Right ventricle myocardium inferior (tissue), 1 donor: ENCODE data around the gene VPS54. TPM values are rescaled to one million over a fixed set of nuclear protein-coding genes. Genes with fewer than 3 reads are reported as not detected.

Source experiments
- ATAC-seq: fragments of 200-7000 bp; cut with Tn5 transposase; one replicate; pipeline ENCODE4 v1.9.1; 2020; ENCODE audit warnings: mild to moderate bottlenecking, moderate library complexity
- DNase-seq: peaks from one replicate; pipeline ENCODE4 v3.0.0; 2021; ENCODE audit errors: missing footprints
- intact Hi-C: fragments of 100-400 bp; cut with DNase I; formaldehyde crosslinking; loops from one replicate; pipeline ENCODE4 v1.11.0; 2022
- long read RNA-seq: library from polyadenylated mRNA; unstranded; transcript quantifications from one replicate; pipeline ENCODE4 v2.0.0, GENCODE V29; 2021
- total RNA-seq: library from RNA; stranded (reverse); fragmentation: NEBNext Ultra II Directional; extraction: Animal tissue kit (Norgen Biotek cat#: 25700); gene quantifications from one replicate; pipeline ENCODE4 v1.2.1, GENCODE V29; 2021
- donor health status: DM: no; HTN: yes; CAD: no; lungs with severe emphysema.

The VPS54 gene
- total RNA-seq, result 10.0 TPM
- long read RNA-seq, full-length matches to known transcripts, result 2 of 5 reads
- long read RNA-seq, partial matches to known transcripts, result 1 of 5 reads
- long read RNA-seq, other reads (novel, unspliced or antisense), result 2 of 5 reads

DNA sequence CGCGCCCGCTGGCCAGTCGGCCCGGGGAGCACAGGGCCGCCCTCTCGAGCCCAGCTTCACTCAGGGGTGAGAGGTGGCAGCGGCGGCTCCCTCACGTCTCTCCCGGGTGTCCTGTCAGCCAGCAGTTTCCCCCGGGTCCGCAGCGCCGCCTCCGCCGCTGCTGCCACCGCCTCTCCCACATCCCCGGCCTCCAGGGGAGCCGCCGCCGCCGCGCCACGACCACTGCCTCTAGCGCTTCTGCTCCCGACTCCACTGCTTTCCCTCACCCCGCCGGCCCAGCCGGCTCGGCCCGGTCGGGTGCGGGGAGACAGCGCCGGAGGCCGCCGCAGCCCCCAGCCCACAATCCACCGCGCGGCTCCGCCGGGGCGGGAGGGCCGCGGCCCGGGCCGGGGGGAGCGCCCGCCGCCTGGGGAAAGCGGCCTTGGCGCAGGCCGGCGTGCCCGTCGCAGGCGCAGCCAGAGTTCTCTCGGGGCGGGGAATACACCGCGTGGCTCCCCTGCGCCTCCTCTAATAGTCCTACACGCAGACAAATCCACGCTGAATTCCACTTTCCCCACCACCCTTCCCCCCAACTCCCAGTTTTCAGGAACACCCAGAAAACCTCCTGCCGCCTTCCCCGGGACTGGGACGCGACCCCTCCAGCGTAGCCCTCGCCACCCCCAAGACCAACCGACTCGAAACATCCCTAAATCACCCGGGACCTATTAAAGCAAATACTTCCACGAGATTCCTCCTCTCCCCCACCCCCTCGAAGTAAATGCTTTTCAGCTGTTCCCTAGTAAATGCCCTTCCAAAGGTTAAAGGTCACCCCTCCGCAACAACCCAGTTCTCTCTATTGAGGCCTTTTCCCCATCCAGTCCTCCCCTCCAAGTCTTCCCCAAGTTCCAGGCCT lies at the start of gene VPS54:
TSS of gene VPS54 (minus strand) at position 346 of the 892 bp plus-strand sequence. CDS start 35,429 bp downstream, outside the sequence.
- intact Hi-C loops, result loop anchor here (10.0 kb wide), 1 partner anchor 425 kb away; no protein-coding TSS in a partner anchor
- ATAC-seq, result peak; percentile 90
- peak; percentile 86 for DNase-seq

GRCh38 chr2:64067326-64067725 lies 48.1 kb upstream of the VPS54 start:
- DNase-seq (no peak), ATAC-seq (no peak)
- intact Hi-C loops, result no loop called here

GRCh38 chr2:64065516-64065915 lies 46.3 kb upstream of the VPS54 start:
- intact Hi-C loops, result no loop called here
- no peak for ATAC-seq
- no peak for DNase-seq

DNA sequence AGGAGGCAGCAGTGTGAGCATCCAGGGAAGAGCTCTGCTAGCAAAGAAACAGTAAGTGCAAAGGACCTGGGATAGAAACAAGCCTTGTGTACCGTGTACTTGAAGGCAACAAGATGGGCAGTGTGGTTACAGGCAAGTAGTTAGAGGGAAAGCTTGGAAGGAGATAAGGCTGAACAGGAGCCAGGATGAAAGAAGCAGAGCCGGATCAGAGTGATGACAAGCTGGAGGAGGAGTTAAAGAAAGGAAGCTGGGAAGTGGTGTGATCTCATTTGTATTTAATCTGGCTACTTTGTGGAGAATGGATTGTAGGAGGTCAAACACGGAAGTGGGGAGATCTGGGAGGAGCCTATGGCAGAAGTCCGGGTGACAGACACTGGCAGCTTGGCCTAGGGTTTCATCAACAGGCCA lies 44.7 kb upstream of the VPS54 start:
- intact Hi-C loops, result no loop called here
- peak; percentile 70 for ATAC-seq
- no peak for DNase-seq

GRCh38 chr2:64063454-64063853 lies 44.2 kb upstream of the VPS54 start:
- intact Hi-C loops, result no loop called here
- DNase-seq, result no peak
- ATAC-seq, result no peak

- intact Hi-C loops, result no loop called here
- DNase-seq (no peak), ATAC-seq (no peak)
Observed at GRCh38 chr2:64062840-64063239, 43.6 kb upstream of the VPS54 start.

- DNase-seq (no peak), ATAC-seq (no peak)
- intact Hi-C loops, result no loop called here
Observed at GRCh38 chr2:64059270-64059669, 40.0 kb upstream of the VPS54 start.

DNA sequence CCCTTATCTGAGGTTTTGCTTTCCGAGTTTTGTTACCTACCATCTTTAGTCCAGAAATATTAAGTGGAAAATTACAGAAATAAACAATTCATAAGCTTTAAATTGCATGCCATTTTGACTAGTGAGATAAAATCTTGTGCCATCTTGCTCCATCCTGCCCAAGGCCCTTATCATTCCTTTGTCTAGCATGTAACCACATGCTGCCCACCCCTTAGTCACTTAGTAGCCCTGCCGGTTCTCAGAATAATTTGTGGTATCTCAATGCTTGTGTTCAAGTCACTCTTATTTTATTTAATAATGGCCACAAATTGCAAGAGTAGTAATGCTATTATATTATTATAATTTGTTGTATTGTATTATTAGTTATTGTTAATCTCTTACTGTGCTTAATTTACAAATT lies 36.8 kb upstream of the VPS54 start:
- ATAC-seq, result no peak
- no peak for DNase-seq
- intact Hi-C loops, result no loop called here

- intact Hi-C loops, result loop anchor here (5.0 kb wide), 2 partner anchors 88 to 433 kb away; partner anchors contain the start of gene PELI1
- no peak for ATAC-seq
- DNase-seq, result no peak
Observed at GRCh38 chr2:64054161-64054915, 35.1 kb upstream of the VPS54 start.

GRCh38 chr2:64052463-64053241 lies 33.4 kb upstream of the VPS54 start:
- ATAC-seq, result no peak
- DNase-seq, result no peak
- intact Hi-C loops, result loop anchor here (5.0 kb wide), 2 partner anchors 90 to 435 kb away; partner anchors contain the start of gene PELI1

- DNase-seq, result no peak
- ATAC-seq, result peak; percentile 87
- intact Hi-C loops, result loop anchor here (1.0 to 5.0 kb wide), 4 partner anchors 93 to 438 kb away; partner anchors contain the start of gene PELI1
Observed at GRCh38 chr2:64049633-64050220, 30.5 kb upstream of the VPS54 start.

DNA sequence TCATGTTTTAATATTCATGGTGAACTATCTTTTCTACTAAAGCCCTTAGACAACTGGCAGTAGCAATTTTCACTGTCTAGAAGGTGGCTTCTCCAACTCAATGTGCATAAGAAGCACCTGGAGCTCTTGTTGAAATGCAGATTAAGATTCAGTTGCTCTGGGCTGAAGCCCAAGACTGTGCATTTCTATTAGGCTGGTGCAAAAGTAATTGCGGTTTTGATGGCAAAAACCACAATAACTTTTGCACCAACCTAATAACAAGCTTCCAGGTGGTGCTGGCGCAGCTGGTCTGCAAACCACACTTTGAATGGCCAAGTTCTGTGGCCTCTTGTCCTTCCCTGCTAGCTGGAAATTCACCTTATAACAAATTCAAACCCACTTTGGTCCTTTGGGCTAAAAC lies 26.7 kb upstream of the VPS54 start:
- no peak for ATAC-seq
- intact Hi-C loops, result no loop called here
- DNase-seq, result no peak

DNA sequence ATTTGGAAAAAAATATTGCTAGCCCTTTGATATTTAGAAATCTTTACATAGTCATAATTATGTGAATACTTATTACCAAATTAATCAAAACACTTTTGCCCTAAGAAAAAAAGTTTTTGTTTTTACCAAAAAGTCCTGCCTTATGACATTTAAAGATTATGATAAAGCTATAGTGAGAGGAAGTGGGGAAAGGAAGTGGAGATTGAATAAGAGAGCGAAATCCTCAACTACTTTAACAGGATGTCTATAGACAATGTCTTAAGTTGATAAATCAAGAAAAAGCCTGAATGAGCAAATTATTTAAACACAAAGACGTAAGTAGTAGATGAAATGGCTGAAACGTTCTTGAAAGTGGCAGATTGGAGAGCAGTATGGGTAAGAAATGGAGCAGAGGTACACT lies 20.9 kb upstream of the VPS54 start:
- ATAC-seq (no peak), DNase-seq (no peak)
- intact Hi-C loops, result no loop called here

GRCh38 chr2:64036034-64036705 lies 16.9 kb upstream of the VPS54 start:
- DNase-seq (no peak), ATAC-seq (no peak)
- intact Hi-C loops, result no loop called here

DNA sequence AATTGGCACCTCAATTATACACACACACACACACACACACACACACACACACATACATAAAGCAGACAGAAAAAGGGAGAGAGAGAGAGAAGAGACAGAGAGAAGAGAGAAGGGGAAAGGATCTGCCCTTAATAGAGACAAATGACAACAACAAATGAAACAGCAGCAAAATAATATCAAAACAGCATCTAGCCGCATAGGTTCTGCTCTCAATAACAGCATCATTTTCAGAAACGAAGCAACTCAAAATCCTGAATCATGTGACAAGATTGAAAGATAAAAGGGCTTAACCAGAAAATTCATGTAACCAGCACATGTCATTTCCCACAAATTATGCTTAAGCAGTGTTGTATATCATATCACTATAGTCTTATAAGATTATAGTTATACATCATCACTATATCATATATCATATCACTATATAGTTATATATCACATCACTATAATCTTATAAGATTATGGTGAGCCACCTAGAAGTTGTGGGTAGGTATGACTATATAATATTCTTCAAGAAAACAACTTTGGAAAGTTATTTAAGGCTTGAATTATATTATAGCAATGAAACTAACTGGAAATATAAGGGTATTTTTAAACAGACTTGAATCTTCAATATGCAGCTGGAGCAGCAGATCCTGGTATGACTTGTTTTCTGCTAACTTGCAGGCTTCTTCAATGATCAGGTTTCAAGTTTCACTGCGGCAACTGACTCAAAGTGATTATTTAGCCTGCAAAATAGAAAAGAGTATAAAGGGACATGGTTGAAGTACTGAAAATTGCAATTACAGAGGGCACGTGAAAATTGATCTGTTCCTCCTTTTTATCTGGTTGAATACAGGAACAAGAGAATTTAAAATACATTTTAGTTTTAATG lies 16.1 kb upstream of the VPS54 start:
- no peak for DNase-seq
- intact Hi-C loops, result no loop called here
- no peak for ATAC-seq

DNA sequence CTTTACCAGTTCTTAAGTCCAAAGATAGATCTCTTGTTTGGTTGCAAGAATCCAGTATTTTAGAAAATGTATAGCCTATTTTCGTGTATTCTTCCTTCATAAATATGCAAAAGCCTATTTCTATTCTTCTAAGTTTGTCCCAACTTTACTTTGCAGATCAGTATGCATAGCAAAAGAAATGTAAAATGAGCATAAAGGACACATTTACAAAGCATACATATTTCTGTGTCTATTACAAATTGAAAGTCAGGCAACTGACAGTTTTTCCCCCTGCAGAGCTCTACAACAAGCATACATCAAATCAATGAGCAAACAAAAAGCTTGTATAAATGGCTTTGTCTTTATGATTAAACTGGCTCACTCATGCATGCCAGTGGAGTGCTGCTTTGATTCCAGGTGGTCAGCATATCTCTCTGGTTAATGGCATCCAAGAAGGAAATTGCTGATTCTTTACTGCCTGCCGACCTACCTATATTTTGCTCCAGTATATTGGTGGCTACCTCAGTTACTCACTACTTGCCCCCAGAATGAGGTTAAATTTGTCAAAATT lies 10.0 kb upstream of the VPS54 start:
- intact Hi-C loops, result no loop called here
- no peak for DNase-seq
- ATAC-seq, result no peak

GRCh38 chr2:64025741-64026140 lies 6.5 kb upstream of the VPS54 start:
- intact Hi-C loops, result no loop called here
- DNase-seq (no peak), ATAC-seq (no peak)
